ENCODE measurements around the gene ZNF383. TPM values are rescaled to one million over a fixed set of nuclear protein-coding genes. Genes with fewer than 3 reads are reported as not detected.

Gene ZNF383
- total and polyA plus RNA-seq, 9 of the 15 experiments (the other 6 are each of a cell fraction or from before 2014, with no cell fraction given) = 2.0 to 8.2 (median 5.3) TPM

- TF ChIP-seq RUNX1 (IDR thresholded peaks at IDR 0.05; ENCODE audit: low read depth) (no peak), ZBTB17 (CRISPR knock-in tag; IDR thresholded peaks at IDR 0.05) (no peak), STAT5A (IDR thresholded peaks at IDR 0.05; ENCODE audit: borderline replicate concordance, low read length) (no peak; the same call in 1 of the 2 replicates), HEY1 (CRISPR knock-in tag; IDR thresholded peaks at IDR 0.05; ENCODE audit: borderline replicate concordance) (no peak), IFI16 (CRISPR knock-in tag; IDR thresholded peaks at IDR 0.05) (no peak), ZNF699 (CRISPR knock-in tag; IDR thresholded peaks at IDR 0.05; ENCODE audit: insufficient replicate concordance) (no peak), ZC3H8 (IDR thresholded peaks at IDR 0.05) (no peak), CEBPG (CRISPR knock-in tag; IDR thresholded peaks at IDR 0.05) (no peak), CEBPG (tag; conservative IDR thresholded peaks at IDR 0.05 in 1 of 2, IDR thresholded peaks at IDR 0.05 in 1 of 2) (no peak), SMARCA5 (IDR thresholded peaks at IDR 0.05) (peak; percentile 60; the same call in 1 of the 2 replicates), ZNF785 (CRISPR knock-in tag; IDR thresholded peaks at IDR 0.05) (no peak), ATF7 (IDR thresholded peaks at IDR 0.05) (peak; percentile 75), VEZF1 (CRISPR knock-in tag; IDR thresholded peaks at IDR 0.05) (peak; percentile 68), KAT7 (CRISPR knock-in tag; IDR thresholded peaks at IDR 0.05; ENCODE audit: borderline replicate concordance) (0 out of 2 replicates have a peak, but pooled peaks have one; percentile 45), MED1 (CRISPR knock-in tag; IDR thresholded peaks at IDR 0.05; ENCODE audit: borderline replicate concordance) (no peak), U2AF1 (optimal IDR thresholded peaks at IDR 0.05; ENCODE audit: low read depth, low read length) (no peak), ZSCAN29 (IDR thresholded peaks at IDR 0.05) (no peak)
- TF ChIP-seq, protein P1, sequence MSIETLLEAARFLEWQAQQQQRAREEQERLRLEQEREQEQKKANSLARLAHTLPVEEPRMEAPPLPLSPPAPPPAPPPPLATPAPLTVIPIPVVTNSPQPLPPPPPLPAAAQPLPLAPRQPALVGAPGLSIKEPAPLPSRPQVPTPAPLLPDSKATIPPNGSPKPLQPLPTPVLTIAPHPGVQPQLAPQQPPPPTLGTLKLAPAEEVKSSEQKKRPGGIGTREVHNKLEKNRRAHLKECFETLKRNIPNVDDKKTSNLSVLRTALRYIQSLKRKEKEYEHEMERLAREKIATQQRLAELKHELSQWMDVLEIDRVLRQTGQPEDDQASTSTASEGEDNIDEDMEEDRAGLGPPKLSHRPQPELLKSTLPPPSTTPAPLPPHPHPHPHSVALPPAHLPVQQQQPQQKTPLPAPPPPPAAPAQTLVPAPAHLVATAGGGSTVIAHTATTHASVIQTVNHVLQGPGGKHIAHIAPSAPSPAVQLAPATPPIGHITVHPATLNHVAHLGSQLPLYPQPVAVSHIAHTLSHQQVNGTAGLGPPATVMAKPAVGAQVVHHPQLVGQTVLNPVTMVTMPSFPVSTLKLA (conservative IDR thresholded peaks at IDR 0.05) = peak; percentile 40 to 79; a peak in 3 of 4 replicates
- TF ChIP-seq, protein P2, sequence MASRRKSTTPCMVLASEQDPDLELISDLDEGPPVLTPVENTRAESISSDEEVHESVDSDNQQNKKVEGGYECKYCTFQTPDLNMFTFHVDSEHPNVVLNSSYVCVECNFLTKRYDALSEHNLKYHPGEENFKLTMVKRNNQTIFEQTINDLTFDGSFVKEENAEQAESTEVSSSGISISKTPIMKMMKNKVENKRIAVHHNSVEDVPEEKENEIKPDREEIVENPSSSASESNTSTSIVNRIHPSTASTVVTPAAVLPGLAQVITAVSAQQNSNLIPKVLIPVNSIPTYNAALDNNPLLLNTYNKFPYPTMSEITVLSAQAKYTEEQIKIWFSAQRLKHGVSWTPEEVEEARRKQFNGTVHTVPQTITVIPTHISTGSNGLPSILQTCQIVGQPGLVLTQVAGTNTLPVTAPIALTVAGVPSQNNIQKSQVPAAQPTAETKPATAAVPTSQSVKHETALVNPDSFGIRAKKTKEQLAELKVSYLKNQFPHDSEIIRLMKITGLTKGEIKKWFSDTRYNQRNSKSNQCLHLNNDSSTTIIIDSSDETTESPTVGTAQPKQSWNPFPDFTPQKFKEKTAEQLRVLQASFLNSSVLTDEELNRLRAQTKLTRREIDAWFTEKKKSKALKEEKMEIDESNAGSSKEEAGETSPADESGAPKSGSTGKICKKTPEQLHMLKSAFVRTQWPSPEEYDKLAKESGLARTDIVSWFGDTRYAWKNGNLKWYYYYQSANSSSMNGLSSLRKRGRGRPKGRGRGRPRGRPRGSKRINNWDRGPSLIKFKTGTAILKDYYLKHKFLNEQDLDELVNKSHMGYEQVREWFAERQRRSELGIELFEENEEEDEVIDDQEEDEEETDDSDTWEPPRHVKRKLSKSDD (conservative IDR thresholded peaks at IDR 0.05; ENCODE audit: low read length) = no peak
Measured at GRCh38 chr19:37217775-37218591, at the start of gene ZNF383 (continued).
